PC-9 (cell line): ENCODE results near the gene SUGT1. TPM values are rescaled to one million over a fixed set of nuclear protein-coding genes. Genes with fewer than 3 reads are reported as not detected.

Experiments used
- BruUV-seq: library from RNA; stranded (reverse); fragments of 400-500 nt; replicated peaks from 2 replicates; lab custom pipeline; 2021; lab: Mats Ljungman, UMichigan
- CTCF ChIA-PET: fragments of 300-600 bp; sonication (Branson Sonifier 250); formaldehyde crosslinking; loops from one replicate; lab custom pipeline; 2022; ENCODE audit warnings: antibody characterized with exemption; lab: Charles Lee
- POLR2A ChIA-PET: fragments of 300-600 bp; sonication (Branson Sonifier 250); formaldehyde crosslinking; loops from one replicate; lab custom pipeline; 2022; ENCODE audit warnings: antibody characterized with exemption; ENCODE audit not compliant: unreplicated experiment; lab: Charles Lee
- DNase-seq, 2 experiments: peaks; one replicate each; pipeline versions ENCODE4 v3.0.0 to v3.0.0-alpha.2; 2015 to 2022; ENCODE audit warnings: mixed read lengths in 1 of 2
- H2AFZ ChIP-seq: fragments of 200-600 bp; sonication (generic); 2 replicates; pipeline ENCODE4 v1.8.1; 2017; ENCODE audit warnings: antibody characterized with exemption
- H3F3A ChIP-seq: fragments of 200-600 bp; sonication (generic); 2 replicates; pipeline ENCODE4 v1.8.1; 2017; ENCODE audit warnings: antibody characterized with exemption, mild to moderate bottlenecking, low read depth; ENCODE audit not compliant: insufficient read depth
- H3K27ac ChIP-seq: fragments of 200-600 bp; sonication (generic); 2 replicates; pipeline ENCODE4 v1.6.1; 2016; ENCODE audit warnings: mixed run types
- H3K27me3 ChIP-seq: fragments of 200-600 bp; sonication (generic); 2 replicates; pipeline ENCODE4 v1.6.1; 2016; ENCODE audit warnings: low read depth, mixed run types; ENCODE audit not compliant: insufficient read depth
- H3K36me3 ChIP-seq: fragments of 200-600 bp; sonication (generic); 2 replicates; pipeline ENCODE4 v1.6.1; 2016; ENCODE audit warnings: low read depth, mixed run types
- H3K4me1 ChIP-seq: fragments of 200-600 bp; sonication (generic); replicated peaks from 2 replicates; pipeline ENCODE4 v1.6.1; 2016; ENCODE audit warnings: mixed run types; ENCODE audit not compliant: insufficient read depth
- H3K4me2 ChIP-seq: fragments of 200-600 bp; sonication (generic); 2 replicates; pipeline ENCODE4 v1.6.1; 2017; ENCODE audit warnings: mixed run types
- H3K4me3 ChIP-seq: fragments of 200-600 bp; sonication (generic); 2 replicates; pipeline ENCODE4 v1.6.1; 2016; ENCODE audit warnings: mixed run types
- H3K79me2 ChIP-seq: fragments of 200-600 bp; sonication (generic); 2 replicates; pipeline ENCODE4 v1.6.1; 2017; ENCODE audit warnings: low read depth, mixed run types
- H3K9me2 ChIP-seq: fragments of 200-600 bp; sonication (generic); 2 replicates; pipeline ENCODE4 v1.8.1; 2017; ENCODE audit warnings: mild to moderate bottlenecking; ENCODE audit not compliant: insufficient read depth
- H3K9me3 ChIP-seq: fragments of 200-600 bp; sonication (generic); 2 replicates; pipeline ENCODE4 v1.8.1; 2016; ENCODE audit warnings: low read depth; ENCODE audit not compliant: insufficient read depth
- H4K20me1 ChIP-seq: fragments of 200-600 bp; sonication (generic); 2 replicates; pipeline ENCODE4 v1.8.1; 2017; ENCODE audit not compliant: insufficient read depth
- CTCF ChIP-seq: fragments of 200-600 bp; sonication (generic); conservative IDR thresholded peaks from 2 replicates; pipeline ENCODE4 v1.6.1; 2017; ENCODE audit warnings: mixed run types, antibody characterized with exemption, mild to moderate bottlenecking, moderate library complexity
- EZH2 ChIP-seq: fragments of 200-600 bp; sonication (generic); IDR thresholded peaks from 2 replicates; pipeline ENCODE4 v1.8.0; 2017; ENCODE audit warnings: antibody characterized with exemption, low read depth
- intact Hi-C: fragments of 100-400 bp; cut with micrococcal nuclease; formaldehyde crosslinking; loops from one replicate; pipeline ENCODE4 v1.10.0; 2022; ENCODE audit not compliant: unreplicated experiment
- total RNA-seq: library from RNA; stranded (reverse); gene quantifications from 2 replicates; pipeline ENCODE4 v1.2.3, GENCODE V29; 2021

The SUGT1 gene
- total RNA-seq, 1 experiment from 2014 or later: 57.2 TPM

DNA sequence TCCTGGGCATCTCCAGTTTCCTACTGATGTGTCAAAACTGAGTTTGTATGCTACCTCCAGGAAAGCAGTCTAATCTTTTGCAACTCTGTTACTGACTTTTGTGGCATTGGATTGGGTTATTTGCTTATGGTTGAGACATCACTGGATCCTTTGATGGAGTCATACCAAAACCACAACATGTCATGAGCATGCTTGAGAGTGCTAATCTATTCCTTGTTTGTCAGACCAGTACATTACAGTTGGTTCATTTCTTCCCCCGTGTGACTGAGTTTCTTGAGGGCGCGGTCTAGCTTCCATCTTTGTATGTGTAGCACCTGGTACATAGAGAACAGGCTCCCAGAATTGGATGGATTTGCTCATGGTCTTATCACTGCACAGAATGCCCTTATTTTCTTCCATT, 43.2 kb downstream of the SUGT1 start:
- no peak overlapping the region for H3K4me2 ChIP-seq
- H3K4me3 ChIP-seq: no peak overlapping the region
- no peaks in the 10 kb centered on the region for H3K79me2 ChIP-seq
- H3K36me3 ChIP-seq: no peaks in the 10 kb centered on the region
- ChIA-PET POLR2A (no interaction called here), CTCF (no interaction called here)
- BruUV-seq: no TSS peak
- no peaks in the 10 kb centered on the region; the same call in 1 of the 2 replicates for H3K9me3 ChIP-seq
- no peaks in the 10 kb centered on the region for H3F3A ChIP-seq
- H3K4me1 ChIP-seq: no peaks in the 10 kb centered on the region
- H2AFZ ChIP-seq: no peak overlapping the region
- H3K9me2 ChIP-seq: no peaks in the 10 kb centered on the region; the same call in 1 of the 2 replicates
- DNase-seq: no peak
- no peak overlapping the region for H3K27ac ChIP-seq
- intact Hi-C loops: no loop called here
- H3K27me3 ChIP-seq: no peaks in the 10 kb centered on the region
- no peaks in the 10 kb centered on the region for H4K20me1 ChIP-seq
- TF ChIP-seq EZH2 (no peak), CTCF (no peak)

DNA sequence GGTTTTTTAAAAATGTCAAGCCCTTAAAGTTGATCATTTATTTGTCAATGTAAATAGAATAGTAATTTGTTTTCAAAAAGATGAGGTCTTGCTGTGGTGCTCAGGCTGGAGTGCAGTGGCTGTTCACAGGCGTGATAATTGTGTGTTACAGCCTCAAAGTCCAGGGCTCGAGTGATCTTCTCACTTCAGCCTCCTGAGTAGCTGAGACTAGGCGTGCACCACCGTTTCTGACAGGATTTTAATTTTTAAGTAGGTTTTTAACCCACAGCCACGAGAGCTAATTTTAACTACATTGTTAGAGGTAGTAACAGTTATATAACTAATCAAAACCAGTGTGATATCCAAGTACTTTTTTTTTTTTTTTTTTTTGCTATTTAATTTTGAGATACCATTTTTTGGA, 43.9 kb downstream of the SUGT1 start:
- Histone ChIP-seq H3K4me2 (no peak overlapping the region), H2AFZ (no peak overlapping the region), H3K9me3 (no peaks in the 10 kb centered on the region; the same call in 1 of the 2 replicates), H4K20me1 (no peaks in the 10 kb centered on the region), H3K4me1 (no peaks in the 10 kb centered on the region), H3K9me2 (no peaks in the 10 kb centered on the region; the same call in 1 of the 2 replicates), H3K79me2 (no peaks in the 10 kb centered on the region), H3K4me3 (no peak overlapping the region), H3K27ac (no peak overlapping the region), H3F3A (no peaks in the 10 kb centered on the region), H3K27me3 (no peaks in the 10 kb centered on the region), H3K36me3 (no peaks in the 10 kb centered on the region)
- POLR2A ChIA-PET: no interaction called here
- CTCF ChIA-PET: no interaction called here
- intact Hi-C loops: no loop called here
- DNase-seq: no peak
- TF ChIP-seq EZH2 (no peak), CTCF (no peak)
- BruUV-seq: no TSS peak

GRCh38 chr13:52701728-52702465, 49.3 kb downstream of the SUGT1 start:
- Histone ChIP-seq H3K36me3 (no peaks in the 10 kb centered on the region), H3K9me3 (no peaks in the 10 kb centered on the region), H3K27ac (no peak overlapping the region), H4K20me1 (no peaks in the 10 kb centered on the region), H3K9me2 (no peaks in the 10 kb centered on the region), H3K4me2 (no peak overlapping the region), H3K27me3 (no peaks in the 10 kb centered on the region), H3K4me3 (no peak overlapping the region), H2AFZ (no peak overlapping the region), H3K79me2 (no peaks in the 10 kb centered on the region), H3K4me1 (no peaks in the 10 kb centered on the region), H3F3A (peaks cover 2% of the 10 kb centered on the region; the same call in 1 of the 2 replicates)
- DNase-seq: no peak
- TF ChIP-seq CTCF (no peak), EZH2 (no peak)
- ChIA-PET CTCF (no interaction called here), POLR2A (no interaction called here)
- intact Hi-C loops: no loop called here
- no TSS peak for BruUV-seq
